ELR (cell line): Measurements from ENCODE around the gene FMNL3.
"Not testable (repeated sequence)": the region's sequence is repeated elsewhere in the genome, so short reads cannot be mapped to it uniquely, and the experiment has no call there.

Source experiments
- DNase-seq: peaks from one replicate; pipeline ENCODE4 v3.0.0-alpha.2; 2015; ENCODE audit warnings: low read depth

The FMNL3 gene

GRCh38 chr12:49631336-49631907, 75.8 kb downstream of the FMNL3 start:
- no peak for DNase-seq

DNA sequence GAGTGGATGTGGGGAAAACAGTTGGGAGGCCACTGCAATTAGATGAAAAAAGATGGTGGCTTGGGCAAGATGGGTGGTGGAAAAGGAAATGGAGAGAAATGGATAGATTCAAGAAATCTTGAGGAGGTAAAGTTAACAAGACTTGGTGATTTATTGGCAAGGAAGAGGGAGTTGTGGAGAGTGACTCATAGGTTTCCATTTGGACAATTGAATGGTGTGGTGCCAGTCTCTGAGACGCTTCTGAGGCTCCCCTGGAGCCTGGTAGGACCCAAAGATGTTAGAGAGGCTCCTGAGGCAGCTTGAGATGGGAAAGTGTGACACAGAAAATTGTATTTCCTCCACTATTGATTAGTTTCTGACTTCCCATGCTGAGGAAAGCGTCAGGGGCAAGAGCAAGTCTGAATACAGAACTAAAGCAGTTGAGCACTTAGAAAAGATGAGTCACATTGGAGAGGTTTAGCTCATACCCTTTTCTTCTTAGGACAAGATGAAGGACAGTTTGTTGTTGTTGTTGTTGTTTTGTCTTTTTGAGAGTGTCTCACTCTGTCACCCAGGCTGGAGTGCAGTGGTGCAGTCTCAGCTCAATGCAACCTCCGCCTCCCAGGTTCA, 79.3 kb downstream of the FMNL3 start:
- peak; percentile 69 for DNase-seq

- no peak for DNase-seq
Observed at GRCh38 chr12:49626836-49627235, 80.4 kb downstream of the FMNL3 start.

GRCh38 chr12:49626169-49626835, 80.9 kb downstream of the FMNL3 start:
- peak; percentile 51 for DNase-seq

DNA sequence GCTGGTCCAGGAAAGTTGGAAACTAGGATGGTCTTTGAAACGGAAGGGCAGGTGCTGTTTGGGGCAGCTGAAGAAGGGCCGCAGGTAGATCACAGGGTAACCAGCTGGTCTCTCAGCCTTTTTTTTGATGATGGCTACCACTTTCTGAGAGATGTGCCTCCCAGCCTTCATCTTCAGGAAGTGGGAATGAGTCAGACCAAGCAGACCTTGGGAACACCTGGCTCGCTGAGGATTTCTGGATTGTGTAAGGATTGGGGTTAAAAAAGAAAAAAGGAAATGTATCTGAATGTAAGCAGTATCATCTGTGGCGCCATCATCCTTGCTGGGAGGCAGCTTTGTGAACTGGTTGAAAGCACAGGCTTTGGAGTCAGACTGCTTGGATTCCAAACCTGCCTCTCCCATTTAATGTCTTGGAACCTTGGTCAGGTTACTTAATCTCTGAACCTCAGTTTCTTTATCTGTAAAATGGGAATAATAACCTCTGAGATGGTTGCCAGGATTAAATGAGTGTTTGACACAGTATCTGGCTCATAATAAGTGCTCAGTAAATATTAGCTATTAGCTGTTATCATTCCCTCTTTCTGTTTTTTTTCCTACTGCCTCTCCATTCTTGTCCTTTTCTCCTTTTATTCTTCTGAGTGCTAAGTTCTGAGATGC, 82.2 kb downstream of the FMNL3 start:
- DNase-seq = peak; percentile 73

- DNase-seq = peak; percentile 87
Observed at GRCh38 chr12:49623142-49623904, 83.9 kb downstream of the FMNL3 start, which contains the start of gene PRPF40B. Gene PRPF40B, plus strand, starts transcription at chr12:49623561. Its CDS starts 30 bp downstream, at chr12:49623591.

- peak; percentile 64 for DNase-seq
Observed at GRCh38 chr12:49622501-49623141, 84.6 kb downstream of the FMNL3 start.

- no peak for DNase-seq
Observed at GRCh38 chr12:49621651-49622500, 85.3 kb downstream of the FMNL3 start.

DNA sequence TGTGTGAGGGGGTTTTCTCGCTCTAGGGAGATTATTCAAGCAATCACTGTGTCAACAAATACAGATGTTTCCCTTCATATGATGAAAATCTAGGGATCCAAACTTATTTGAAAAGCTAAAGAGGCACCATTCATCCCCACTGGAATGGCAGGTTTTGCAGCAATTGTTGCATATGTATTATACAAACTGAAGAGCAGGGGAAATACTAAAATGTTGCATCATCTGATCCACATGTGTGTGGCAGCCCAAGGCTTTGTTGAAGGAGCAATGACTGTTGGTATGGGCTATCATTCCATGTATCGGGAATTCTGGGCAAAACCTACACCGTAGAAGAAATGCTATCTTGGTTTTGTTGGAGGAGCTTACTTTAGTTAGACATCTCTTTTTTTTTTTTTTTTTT, 87.9 kb downstream of the FMNL3 start:
- no peak for DNase-seq

GRCh38 chr12:49618576-49618975, 88.6 kb downstream of the FMNL3 start:
- no peak for DNase-seq

DNA sequence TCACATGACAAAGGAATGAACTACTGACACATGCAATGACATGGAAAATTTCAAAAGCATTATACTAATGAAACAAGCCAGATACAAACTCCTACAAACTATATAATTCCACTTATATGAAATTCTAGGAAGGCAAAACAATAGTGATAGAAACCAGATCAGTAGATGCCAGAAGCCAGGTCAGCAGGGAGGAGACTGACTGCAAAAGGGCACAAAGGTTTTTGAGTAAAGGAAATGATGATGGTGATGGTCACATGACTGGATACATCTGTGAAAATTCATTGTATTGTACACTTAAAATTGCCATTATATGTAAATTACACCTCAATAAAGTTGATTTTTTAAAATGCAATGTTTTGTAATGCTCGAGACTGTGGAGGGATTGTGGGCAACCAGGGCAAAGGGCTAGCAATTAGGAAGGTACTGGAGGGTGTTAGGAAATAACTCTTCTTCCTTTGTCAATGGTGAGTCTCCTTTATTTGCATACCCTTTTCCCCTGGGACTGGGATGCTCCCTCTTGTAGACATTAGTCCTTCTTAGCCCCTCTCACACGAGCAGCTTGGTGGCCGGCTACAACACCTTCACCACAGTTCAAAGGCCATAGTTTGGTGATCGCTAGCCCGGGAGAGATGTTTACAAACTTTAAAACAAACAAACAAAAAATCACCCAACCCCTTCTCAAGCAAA, 90.5 kb downstream of the FMNL3 start:
- DNase-seq = no peak

GRCh38 chr12:49615725-49616124, 91.5 kb downstream of the FMNL3 start:
- DNase-seq = peak; percentile 94

- no peak for DNase-seq
Observed at GRCh38 chr12:49612210-49612609, 95.0 kb downstream of the FMNL3 start.

DNA sequence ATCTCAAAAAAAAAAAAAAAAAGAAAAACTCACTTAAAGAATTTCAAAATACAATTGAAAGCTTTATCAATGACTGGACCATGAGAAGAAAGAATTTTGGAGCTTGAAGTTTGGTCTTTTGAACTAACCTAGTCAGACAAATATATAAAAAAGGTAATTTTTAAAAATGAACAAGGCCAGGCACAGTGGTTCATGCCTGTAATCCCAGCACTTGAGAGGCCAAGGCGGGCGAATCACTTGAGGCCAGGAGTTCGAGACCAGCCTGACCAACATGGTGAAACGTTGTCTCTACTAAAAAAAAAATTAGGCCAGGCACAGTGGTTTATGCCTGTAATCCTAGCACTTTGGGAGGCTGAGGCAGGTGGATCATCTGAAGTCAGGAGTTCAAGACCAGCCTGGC, 96.4 kb downstream of the FMNL3 start:
- not testable (repeated sequence) for DNase-seq

DNA sequence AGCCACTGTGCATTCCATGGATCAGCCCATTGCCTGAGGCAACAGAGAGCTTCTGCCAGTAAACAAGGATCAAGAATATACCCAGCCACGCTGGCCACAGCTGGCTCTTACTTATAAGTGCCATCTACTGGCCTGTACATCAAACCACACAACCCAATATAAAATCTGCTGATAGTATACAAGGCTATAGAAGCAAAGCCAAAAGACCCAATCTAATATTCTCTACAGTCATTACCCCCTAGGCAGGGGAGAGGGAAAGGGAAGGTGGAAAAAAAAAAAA, 97.4 kb downstream of the FMNL3 start:
- DNase-seq = peak; percentile 76

GRCh38 chr12:49609059-49609874, 97.9 kb downstream of the FMNL3 start:
- no peak for DNase-seq

DNA sequence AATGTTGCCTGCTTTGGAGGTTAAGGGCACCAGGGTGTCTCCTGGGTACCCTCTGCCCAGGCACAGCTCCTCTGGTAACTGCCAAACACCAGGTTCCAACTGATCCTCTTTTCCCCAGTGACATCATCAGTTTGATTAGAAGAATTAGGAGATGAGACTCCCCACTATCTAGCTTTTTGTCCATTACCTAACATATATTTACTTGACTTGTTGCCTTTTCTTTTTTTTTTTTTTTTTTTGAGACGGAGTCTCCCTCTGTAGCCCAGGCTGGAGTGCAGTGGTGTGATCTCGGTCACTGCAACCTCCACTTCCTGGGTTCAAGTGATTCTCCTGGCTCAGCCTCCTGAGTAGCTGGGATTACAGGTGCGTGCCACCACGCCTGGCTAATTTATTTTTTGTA, 101.7 kb downstream of the FMNL3 start, which contains the start of gene FAM186B:
TSS of gene FAM186B (minus strand) at position 101 of the 400 bp plus-strand sequence. CDS start 162 bp downstream, outside the sequence.
- DNase-seq = not testable (repeated sequence)

- DNase-seq = no peak
Observed at GRCh38 chr12:49604856-49605255, 102.3 kb downstream of the FMNL3 start.

DNA sequence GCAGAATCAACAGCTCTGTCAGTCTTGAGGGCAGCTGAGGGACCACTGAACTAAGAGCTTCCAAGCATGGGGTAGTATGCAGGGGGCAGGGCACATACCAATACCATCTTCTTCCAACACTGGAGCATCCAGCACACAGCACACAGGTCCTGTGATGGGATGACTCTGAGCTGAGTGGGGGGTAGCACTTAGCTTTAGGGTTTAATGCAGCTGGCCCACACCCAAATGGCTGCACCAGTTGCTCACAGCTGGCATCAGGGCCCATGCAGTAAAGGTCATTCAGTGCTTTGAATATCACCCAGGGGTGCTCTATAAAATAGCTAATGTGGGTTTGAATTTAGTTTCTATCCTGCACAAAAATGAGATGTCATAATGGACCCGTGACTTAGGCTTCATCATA, 103.5 kb downstream of the FMNL3 start:
- DNase-seq = no peak
